ENCODE data around the gene IAH1. TPM values are rescaled to one million over a fixed set of nuclear protein-coding genes. Genes with fewer than 3 reads are reported as not detected.

Gene IAH1
- total RNA-seq, 2 donors from 2014 or later, result 45.9 to 71.0 TPM

DNA sequence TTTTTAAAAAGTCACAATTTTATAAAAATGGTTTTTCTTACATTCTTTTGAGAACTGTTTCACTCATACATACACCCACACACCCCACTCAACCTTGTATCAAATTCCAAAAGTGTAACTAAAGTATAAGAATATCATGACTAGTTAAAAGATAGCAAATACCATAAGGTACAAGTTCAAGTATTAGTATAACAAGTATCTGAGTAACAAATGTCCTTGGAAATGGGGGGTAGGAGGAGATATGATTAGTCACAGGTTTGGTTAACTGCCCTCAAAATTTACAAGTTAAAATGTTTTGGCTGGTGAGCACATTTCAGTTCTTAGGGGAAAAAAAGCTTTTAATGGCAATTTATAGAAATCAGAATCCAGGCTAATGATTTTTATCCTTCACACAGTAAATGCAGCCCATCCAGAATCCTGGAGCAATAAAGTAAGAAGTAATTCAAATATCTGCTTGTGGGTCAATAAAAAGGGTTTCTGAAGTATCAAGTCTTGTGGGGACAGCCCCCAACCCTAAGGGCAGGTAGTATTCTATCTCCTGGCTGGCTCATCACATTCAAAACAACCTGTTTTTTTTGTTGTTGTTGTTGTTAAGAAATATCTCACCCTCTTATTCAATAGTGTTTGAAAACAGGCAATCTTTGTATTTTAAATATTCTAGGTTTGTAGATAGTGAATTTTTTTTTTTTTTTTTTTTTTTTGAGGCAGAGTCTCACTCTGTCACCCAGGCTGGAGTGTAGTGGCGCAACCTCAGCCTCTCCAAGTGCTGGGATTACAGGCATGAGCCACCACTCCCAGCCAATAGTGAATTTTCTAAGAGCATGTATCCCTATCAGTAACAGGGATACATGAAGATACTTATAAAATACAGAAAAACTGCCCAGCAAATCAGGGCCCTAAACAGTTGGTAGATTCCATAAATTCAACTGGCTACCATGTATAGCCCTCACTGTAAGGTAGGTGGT lies 14.5 kb downstream of the IAH1 start:
- Histone ChIP-seq H3K27ac (no peak overlapping the region), H3K27me3 (no peaks in the 10 kb centered on the region), H3K36me3 (peaks cover 100% of the 10 kb centered on the region), H3K9me3 (no peaks in the 10 kb centered on the region), H3K4me3 (no peak overlapping the region), H3K4me1 (no peaks in the 10 kb centered on the region)
- no peak for DNase-seq (ENCODE audit: low spot score)
- TF ChIP-seq, protein P1, sequence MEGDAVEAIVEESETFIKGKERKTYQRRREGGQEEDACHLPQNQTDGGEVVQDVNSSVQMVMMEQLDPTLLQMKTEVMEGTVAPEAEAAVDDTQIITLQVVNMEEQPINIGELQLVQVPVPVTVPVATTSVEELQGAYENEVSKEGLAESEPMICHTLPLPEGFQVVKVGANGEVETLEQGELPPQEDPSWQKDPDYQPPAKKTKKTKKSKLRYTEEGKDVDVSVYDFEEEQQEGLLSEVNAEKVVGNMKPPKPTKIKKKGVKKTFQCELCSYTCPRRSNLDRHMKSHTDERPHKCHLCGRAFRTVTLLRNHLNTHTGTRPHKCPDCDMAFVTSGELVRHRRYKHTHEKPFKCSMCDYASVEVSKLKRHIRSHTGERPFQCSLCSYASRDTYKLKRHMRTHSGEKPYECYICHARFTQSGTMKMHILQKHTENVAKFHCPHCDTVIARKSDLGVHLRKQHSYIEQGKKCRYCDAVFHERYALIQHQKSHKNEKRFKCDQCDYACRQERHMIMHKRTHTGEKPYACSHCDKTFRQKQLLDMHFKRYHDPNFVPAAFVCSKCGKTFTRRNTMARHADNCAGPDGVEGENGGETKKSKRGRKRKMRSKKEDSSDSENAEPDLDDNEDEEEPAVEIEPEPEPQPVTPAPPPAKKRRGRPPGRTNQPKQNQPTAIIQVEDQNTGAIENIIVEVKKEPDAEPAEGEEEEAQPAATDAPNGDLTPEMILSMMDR (IDR thresholded peaks at IDR 0.05), result no peak

DNA sequence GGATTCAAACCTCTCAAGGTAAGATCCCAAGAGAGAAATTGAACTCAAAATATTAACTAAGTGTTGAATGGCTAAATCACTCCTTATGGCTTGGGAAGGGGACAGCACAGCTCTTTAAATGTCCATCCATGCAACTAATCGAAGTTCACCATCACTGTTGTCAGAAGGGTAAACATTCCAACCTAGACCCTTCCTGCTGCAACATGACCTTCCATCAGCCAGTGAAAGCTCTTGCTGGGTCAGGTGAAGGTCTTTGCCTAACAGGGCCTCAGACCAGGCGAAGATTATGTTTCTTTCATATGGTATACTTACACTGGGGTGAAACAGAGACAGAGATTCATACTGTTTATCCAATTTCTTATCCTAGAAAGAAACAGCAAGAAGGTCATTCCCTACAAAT lies 16.4 kb downstream of the IAH1 start:
- Histone ChIP-seq H3K36me3 (peaks cover 98% of the 10 kb centered on the region), H3K27ac (no peak overlapping the region)
- TF ChIP-seq, protein P1 (IDR thresholded peaks at IDR 0.05), result no peak

DNA sequence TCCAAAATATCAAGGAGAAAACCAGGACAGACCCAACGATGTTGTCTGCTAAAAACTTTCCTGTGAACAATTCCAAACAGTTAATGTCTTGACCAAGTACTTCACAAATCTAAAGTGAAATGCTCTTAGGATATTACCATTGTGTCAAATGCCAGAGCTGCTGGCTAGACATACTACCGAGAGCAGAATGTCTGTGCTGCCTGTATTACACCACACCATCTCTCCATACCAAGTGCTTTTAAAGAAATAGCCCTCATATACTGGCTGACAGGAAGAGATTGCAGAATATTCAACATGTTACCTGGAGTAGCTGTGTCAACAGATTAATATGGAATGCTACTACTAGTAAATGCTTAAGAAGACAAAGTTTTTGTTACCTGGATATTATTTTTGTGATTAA lies 18.6 kb downstream of the IAH1 start:
- H3K4me1 ChIP-seq, result no peaks in the 10 kb centered on the region
- no peaks in the 10 kb centered on the region for H3K27me3 ChIP-seq
- TF ChIP-seq, protein P1 (IDR thresholded peaks at IDR 0.05), result no peak
- H3K27ac ChIP-seq, result no peak overlapping the region
- H3K9me3 ChIP-seq, result no peaks in the 10 kb centered on the region
- no peak overlapping the region for H3K4me3 ChIP-seq
- no peak for DNase-seq (ENCODE audit: low spot score)
- H3K36me3 ChIP-seq, result peaks cover 98% of the 10 kb centered on the region

More for the DNA sequence above, 16.4 kb downstream of the IAH1 start:
- Histone ChIP-seq H3K27me3 (no peaks in the 10 kb centered on the region), H3K9me3 (no peaks in the 10 kb centered on the region), H3K4me1 (no peaks in the 10 kb centered on the region), H3K4me3 (no peak overlapping the region)
- no peak for DNase-seq (ENCODE audit: low spot score)

DNA sequence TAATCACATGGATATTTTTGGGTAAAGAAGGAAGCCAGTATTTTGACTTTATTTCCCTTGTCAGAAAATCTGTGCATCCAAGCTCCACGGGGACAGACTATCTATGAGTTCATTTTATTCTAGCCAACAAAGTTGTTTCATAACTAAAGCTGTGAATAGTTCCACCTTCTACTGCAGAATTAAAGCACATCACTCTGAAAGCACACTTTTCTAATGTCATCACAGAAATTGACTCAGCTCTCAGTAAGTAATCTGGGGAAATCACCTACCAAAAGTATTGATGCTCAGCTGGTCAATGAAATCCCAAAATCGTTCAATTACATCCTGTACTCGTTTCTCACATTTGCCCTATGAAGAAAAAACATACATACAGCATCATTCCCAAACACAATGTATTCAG lies 19.1 kb downstream of the IAH1 start:
- H3K9me3 ChIP-seq, result no peaks in the 10 kb centered on the region
- DNase-seq (ENCODE audit: low spot score), result no peak
- no peak overlapping the region for H3K4me3 ChIP-seq
- H3K27me3 ChIP-seq, result no peaks in the 10 kb centered on the region
- TF ChIP-seq, protein P1 (IDR thresholded peaks at IDR 0.05), result no peak
- H3K27ac ChIP-seq, result no peak overlapping the region
- peaks cover 95% of the 10 kb centered on the region for H3K36me3 ChIP-seq
- H3K4me1 ChIP-seq, result no peaks in the 10 kb centered on the region

DNA sequence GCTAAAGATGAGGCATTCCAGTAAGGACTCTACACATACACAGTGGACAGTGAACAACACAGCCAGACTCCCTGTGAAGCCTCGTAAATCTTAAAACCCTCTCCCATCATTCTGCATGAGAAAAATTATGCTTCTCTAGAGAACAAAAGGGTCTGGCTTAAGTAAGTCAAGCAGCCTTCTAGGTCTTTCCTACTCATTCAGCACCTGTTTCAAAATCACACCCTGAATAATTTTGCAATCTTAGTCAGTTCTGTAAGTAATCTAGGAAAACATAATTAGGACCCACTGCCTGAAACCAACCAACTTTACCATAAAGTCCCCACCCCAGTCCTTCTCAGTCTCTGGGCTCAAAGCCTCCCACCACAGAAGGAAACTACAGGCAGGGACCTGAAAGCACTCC lies 19.7 kb downstream of the IAH1 start:
- Histone ChIP-seq H3K27me3 (no peaks in the 10 kb centered on the region), H3K27ac (no peak overlapping the region), H3K36me3 (peaks cover 89% of the 10 kb centered on the region), H3K9me3 (no peaks in the 10 kb centered on the region), H3K4me3 (no peak overlapping the region), H3K4me1 (no peaks in the 10 kb centered on the region)
- TF ChIP-seq, protein P1 (IDR thresholded peaks at IDR 0.05), result no peak
- DNase-seq (ENCODE audit: low spot score), result no peak
